ENCODE measurements around the gene CBARP. TPM values are rescaled to one million over a fixed set of nuclear protein-coding genes. Genes with fewer than 3 reads are reported as not detected.

Gene CBARP
- 1.2 and 2.8 TPM in 2 replicates for total RNA-seq

GRCh38 chr19:1237754-1238368, at the start of gene CBARP:
TSS of gene CBARP (minus strand) at chr19:1238005. CDS start at chr19:1236100, 1,905 bp downstream.

DNA sequence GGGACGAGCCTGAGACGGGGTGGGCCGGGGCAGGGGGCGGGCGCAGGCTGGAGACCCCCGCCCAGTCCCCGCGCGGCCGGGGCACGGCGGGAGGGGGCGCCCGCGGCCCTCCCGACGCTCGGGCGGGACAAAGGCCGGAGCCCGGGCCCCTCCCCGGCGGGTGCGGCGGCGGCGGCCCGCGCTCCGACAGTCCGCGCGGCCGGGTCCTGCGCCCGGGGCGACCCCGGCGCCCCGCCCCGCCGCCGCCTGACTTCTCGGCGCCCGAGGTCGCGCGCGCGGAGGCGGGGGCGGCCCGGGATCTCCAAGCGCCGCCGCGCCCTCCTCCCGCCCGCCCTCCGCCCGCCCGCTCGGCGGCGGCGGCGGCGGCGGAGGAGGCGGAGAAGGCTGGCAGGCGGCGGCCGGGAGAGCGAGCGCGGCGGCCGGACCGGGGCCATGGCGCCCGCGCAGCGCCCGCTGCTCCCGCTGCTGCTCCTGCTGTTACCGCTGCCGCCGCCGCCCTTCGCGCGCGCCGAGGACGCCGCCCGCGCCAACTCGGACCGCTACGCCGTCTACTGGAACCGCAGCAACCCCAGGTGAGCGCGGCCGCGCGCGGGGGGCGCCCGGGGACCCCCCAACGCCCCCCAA, 48.0 kb upstream of the CBARP start, which contains the start of gene EFNA2:
Gene EFNA2, plus strand, starts transcription at position 137 of the 624 bp plus-strand sequence. Its CDS starts 296 bp downstream, at position 433.

DNA sequence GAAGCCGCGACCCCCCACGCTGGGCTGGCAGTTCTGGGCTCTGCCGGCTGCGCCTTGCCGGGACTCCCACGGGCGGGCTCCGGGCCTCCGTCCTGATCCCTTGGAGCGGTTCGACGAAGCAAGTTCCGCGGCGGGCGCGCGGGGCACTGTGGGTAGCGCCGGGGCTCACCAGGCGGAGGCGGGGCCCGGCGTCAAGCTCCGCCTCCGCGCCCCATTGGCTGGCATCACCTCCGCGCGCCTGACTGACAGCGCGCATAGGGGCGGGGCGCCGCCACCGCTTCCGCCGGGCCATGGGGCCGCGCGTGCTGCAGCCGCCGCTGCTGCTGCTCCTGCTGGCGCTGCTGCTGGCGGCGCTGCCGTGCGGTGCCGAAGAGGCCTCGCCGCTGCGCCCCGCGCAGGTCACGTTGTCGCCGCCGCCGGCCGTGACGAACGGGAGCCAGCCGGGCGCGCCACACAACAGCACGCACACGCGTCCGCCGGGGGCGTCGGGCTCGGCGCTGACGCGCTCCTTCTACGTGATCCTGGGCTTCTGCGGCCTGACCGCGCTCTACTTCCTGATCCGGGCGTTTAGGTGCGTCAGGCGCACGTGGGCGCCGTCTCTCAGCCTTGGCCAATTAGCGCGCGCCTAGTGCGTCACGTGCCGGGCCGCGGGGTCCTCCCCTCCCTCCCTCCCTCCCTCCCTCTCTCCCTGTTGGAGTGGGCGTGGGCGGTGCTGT, 37.6 kb upstream of the CBARP start, which contains the start of gene FAM174C:
Gene FAM174C, plus strand, starts transcription at position 271 of the 716 bp plus-strand sequence. Its CDS starts 20 bp downstream, at position 291.

GRCh38 chr19:1269065-1269477, 31.3 kb upstream of the CBARP start, which contains the start of gene CIRBP:
TSS of gene CIRBP (plus strand) at chr19:1269332. CDS start at chr19:1270934, 1,602 bp downstream.

GRCh38 chr19:1248139-1248785, 10.5 kb upstream of the CBARP start, which contains the start of gene MIDN:
TSS of gene MIDN (plus strand) at chr19:1248583. CDS start at chr19:1250297, 1,714 bp downstream.

DNA sequence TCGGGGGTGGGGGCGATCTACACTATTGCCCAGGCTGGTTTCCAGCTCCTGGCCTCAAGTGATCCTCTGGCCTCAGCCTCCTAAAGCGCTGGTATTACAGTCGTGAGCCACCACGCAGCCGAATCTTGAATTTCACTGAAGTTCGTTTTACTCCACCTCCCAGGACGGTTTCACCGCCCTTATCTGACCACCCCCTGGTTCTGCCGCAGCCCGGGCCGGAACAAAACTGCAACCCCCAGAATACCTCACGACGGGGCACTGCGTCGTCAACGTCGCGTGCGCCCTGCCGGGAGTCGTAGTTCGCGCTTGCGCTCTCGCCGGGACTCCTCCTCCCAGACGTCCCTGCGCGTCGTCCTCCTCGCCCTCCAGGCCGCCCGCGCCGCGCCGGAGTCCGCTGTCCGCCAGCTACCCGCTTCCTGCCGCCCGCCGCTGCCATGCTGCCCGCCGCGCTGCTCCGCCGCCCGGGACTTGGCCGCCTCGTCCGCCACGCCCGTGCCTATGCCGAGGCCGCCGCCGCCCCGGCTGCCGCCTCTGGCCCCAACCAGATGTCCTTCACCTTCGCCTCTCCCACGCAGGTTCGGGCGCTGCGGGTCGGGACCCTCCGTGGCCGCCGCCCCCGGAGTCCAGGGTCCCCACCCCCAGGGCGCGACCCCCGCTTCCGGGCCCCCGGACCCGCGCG, 3.8 kb upstream of the CBARP start, which contains the start of gene ATP5F1D:
Gene ATP5F1D, plus strand, starts transcription at position 335 of the 679 bp plus-strand sequence. Its CDS starts 100 bp downstream, at position 435.

GRCh38 chr19:1205114-1206099, 32.4 kb downstream of the CBARP start, which contains the start of gene STK11:
TSS of gene STK11 (plus strand) at chr19:1205778. CDS start at chr19:1206914, 1,136 bp downstream.

Other genes with a start within 250 kb of the CBARP start
- gene GRIN3B, start 237.6 kb downstream of the CBARP start, total RNA-seq: 0.06 TPM in 1 of 2 replicates, not detected in the other
- 41.5 and 49.9 TPM in 2 replicates for gene TMEM259, start 216.9 kb downstream of the CBARP start, total RNA-seq
- not detected in 2 replicates for gene RNU6-2, start 216.5 kb downstream of the CBARP start, total RNA-seq
- gene CNN2, start 211.4 kb downstream of the CBARP start, total RNA-seq: 64.7 and 87.6 TPM in 2 replicates
- 3.7 and 4.2 TPM in 2 replicates for gene ABCA7, start 197.9 kb downstream of the CBARP start, total RNA-seq
- 1.5 TPM in 2 replicates for gene ARHGAP45, start 170.8 kb downstream of the CBARP start, total RNA-seq
- 88.9 and 116 TPM in 2 replicates for gene POLR2E, start 142.6 kb downstream of the CBARP start, total RNA-seq
- gene GPX4, start 134.0 kb downstream of the CBARP start, total RNA-seq: 349 and 358 TPM in 2 replicates
- 58.7 and 59.8 TPM in 2 replicates for gene SBNO2, start 63.7 kb downstream of the CBARP start, total RNA-seq
- 86.9 and 97.9 TPM in 2 replicates for gene STK11, start 32.2 kb downstream of the CBARP start, total RNA-seq
- 40.4 and 41.0 TPM in 2 replicates for gene ATP5F1D, start 3.7 kb upstream of the CBARP start, total RNA-seq
- gene MIDN, start 10.6 kb upstream of the CBARP start, total RNA-seq: 22.5 and 26.9 TPM in 2 replicates
- 332 and 349 TPM in 2 replicates for gene CIRBP, start 31.3 kb upstream of the CBARP start, total RNA-seq
- 18.6 and 19.3 TPM in 2 replicates for gene FAM174C, start 37.5 kb upstream of the CBARP start, total RNA-seq
- not detected in 2 replicates for gene EFNA2, start 47.9 kb upstream of the CBARP start, total RNA-seq
- gene NDUFS7, start 145.9 kb upstream of the CBARP start, total RNA-seq: 51.2 and 51.9 TPM in 2 replicates
- 34.0 and 36.7 TPM in 2 replicates for gene GAMT, start 163.5 kb upstream of the CBARP start, total RNA-seq
- 45.9 and 53.8 TPM in 2 replicates for gene DAZAP1, start 169.6 kb upstream of the CBARP start, total RNA-seq
- gene RPS15, start 200.4 kb upstream of the CBARP start, total RNA-seq: 434 and 444 TPM in 2 replicates
- gene APC2, start 212.1 kb upstream of the CBARP start, total RNA-seq: 0.13 and 0.19 TPM in 2 replicates
- 21.8 and 21.9 TPM in 2 replicates for gene C19orf25, start 241.2 kb upstream of the CBARP start, total RNA-seq